Measurements from ENCODE around the gene RPTOR.

GRCh38 chr17:80851277-80851925, 306.8 kb downstream of the RPTOR start:
- TF ChIP-seq CTCF (conservative IDR thresholded peaks at IDR 0.05; ENCODE audit: low read length) (no peak), EZH2phosphoT487 (IDR thresholded peaks at IDR 0.05; ENCODE audit: borderline replicate concordance, low read depth, low read length) (no peak)

Measured in OCI-LY7 (cell line).